Embryonic facial prominence (tissue), 1 donor: ENCODE measurements around the gene UVSSA.

ENCODE experiments used
- DNase-seq: peaks from one replicate; pipeline ENCODE4 v3.0.0-alpha.2; 2016; ENCODE audit errors: extremely low spot score

Gene UVSSA

GRCh38 chr4:1396806-1397455, 49.9 kb downstream of the UVSSA start:
- no peak for DNase-seq

DNA sequence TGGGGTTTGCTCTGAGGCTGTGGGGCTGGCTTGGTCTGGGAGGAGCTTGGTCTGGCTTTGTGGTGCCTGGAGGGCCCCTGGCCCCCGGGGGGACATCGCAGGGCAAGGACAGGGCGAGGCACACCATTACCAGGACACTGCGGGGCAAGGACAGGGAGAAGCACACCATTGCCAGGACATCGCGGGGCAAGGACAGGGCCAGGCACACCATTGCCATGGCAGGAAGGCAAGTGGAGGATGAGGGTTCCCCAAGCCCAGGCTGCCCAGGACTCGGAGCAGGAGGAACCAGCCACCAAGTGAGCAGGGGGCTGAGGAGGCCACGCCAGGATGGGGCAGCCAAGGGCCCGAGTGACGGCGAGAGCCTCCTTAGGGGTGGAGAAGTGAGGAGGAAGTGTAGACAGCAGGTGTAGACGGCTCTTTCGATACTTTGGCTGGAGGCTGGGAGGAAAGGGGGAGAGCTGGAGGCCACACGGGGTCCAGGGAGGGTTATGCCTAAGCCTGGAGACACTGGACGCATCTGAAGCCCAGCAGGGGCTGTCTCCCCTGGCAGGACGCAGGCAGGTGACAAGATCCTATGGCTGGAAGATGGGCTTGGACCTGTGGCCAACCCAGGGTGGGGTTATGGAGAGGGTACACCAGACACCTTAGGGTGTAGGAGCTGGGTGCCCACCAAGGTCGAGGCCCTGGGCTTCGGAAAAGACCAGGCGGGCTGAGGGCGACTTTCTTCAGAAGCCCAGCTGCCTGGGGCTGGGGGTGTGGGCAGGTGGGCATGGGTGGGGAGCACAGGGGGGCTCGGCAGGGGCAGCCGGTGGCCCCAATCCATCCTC, 51.9 kb downstream of the UVSSA start:
- DNase-seq: no peak

GRCh38 chr4:1399508-1400190, 52.6 kb downstream of the UVSSA start:
- DNase-seq: no peak

DNA sequence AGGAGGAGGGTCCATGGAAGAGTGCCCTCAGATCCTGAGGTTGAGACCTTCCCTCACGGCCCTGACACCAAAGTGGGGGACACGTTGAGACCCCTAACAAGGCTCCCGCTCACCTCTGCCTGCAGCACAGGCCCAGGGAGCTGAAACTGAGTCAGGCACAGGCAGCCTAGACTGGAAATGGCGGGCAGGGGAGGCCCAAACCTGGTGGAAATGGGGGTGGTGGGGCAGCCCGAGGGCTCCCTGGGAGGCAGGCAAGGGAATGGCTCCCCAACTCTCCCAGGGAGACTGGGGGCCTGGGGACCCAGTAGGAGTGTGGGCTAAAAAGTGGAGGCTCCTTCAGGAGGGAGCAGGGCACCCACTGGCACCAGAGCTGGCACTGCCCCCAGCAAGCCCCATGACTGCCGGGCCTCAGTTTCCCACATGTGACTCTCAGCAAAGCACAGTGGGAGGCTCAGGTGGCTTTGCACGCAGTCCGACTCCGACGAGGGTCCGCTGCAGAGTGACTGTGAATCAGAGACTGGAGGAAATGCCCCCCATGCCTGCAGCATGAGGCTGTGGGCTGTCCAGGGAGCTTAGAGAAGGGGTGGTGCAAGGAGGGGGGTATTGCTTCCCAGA, 53.3 kb downstream of the UVSSA start:
- DNase-seq: no peak

- DNase-seq: no peak
Observed at GRCh38 chr4:1400831-1401408, 53.9 kb downstream of the UVSSA start.

DNA sequence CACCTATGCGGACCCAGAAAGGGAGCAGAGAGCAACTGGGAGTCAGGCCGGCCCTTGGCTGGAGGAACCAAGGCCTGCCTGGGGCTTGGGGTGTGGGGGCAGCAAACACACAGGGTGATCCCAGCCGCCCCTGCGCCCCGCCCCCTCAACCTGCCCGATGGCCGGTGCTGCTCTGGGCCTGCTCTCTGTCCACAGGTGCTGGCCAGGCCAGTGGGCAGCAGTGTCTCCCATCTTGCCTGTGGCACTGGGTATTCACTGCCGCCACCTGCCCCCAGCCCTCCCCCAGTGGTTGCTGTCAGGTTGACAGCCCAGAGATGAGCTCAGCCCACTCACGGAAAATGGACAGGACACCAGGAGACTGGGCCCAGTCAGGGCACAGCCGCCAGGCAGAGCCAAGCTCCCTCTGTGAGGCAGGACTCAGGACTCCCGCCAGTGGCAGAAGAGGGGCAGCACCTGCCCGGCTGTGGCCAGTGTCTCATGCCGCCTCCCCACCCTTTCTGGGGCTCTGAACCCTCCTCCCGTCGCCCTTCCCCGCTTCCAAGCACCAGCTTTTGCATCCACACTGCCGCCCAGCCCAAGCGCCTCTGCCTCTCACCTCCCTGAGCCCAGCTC, 54.5 kb downstream of the UVSSA start:
- no peak for DNase-seq

DNA sequence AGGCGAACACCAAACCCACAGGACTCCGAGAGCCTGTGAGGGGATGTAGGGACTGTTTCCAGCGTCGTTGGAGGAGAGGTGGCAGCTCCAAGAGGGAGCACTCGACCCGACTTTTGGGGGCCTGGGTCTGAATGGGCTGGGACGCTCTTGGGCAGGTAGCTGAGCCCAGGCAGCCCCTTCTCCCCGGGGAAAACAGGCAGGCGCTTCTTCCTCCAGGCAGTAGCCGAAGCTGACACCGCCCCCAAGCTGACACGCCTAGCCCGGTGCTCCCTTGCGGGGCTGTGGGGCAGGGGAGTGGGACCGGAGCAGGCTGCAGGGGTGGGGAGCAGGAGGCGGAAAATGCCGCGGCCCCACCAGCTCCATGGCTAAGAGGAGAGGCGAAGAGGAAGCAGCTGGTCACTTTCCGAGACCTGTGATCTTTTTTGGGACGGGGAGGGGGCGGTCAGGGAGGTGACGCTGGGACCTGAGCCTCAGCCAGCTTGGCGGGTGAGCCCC, 55.1 kb downstream of the UVSSA start:
- DNase-seq: no peak

DNA sequence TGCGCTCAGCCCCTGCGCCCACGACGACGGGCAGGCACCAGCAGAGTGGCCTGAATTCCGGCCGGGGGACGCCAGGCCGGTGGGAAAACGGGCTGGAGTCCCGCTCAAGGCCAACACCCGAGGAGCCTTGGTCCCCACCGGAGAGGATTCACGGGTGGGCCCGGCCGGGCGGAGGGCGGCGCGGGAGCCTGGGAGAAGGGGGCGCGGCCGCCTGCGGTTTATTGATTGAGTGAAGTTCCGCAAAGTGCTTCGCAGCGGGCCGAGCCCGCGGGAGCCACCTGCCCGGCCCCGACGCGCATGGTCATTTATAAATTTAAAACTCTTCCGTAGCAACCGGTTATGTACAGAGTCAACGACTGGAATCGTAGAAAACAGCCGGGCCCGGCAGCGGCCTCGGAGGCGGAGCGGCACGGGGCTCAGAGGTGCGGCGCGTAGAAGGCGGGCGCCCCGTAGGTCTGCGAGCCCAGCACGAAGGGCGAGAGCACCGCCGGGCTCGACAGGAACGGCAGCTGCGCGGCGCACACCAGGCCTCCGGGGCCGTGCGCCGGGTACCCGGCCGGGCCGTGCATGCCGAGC, 55.6 kb downstream of the UVSSA start:
- DNase-seq: no peak

- DNase-seq: no peak
Observed at GRCh38 chr4:1403177-1403583, 56.2 kb downstream of the UVSSA start.

DNA sequence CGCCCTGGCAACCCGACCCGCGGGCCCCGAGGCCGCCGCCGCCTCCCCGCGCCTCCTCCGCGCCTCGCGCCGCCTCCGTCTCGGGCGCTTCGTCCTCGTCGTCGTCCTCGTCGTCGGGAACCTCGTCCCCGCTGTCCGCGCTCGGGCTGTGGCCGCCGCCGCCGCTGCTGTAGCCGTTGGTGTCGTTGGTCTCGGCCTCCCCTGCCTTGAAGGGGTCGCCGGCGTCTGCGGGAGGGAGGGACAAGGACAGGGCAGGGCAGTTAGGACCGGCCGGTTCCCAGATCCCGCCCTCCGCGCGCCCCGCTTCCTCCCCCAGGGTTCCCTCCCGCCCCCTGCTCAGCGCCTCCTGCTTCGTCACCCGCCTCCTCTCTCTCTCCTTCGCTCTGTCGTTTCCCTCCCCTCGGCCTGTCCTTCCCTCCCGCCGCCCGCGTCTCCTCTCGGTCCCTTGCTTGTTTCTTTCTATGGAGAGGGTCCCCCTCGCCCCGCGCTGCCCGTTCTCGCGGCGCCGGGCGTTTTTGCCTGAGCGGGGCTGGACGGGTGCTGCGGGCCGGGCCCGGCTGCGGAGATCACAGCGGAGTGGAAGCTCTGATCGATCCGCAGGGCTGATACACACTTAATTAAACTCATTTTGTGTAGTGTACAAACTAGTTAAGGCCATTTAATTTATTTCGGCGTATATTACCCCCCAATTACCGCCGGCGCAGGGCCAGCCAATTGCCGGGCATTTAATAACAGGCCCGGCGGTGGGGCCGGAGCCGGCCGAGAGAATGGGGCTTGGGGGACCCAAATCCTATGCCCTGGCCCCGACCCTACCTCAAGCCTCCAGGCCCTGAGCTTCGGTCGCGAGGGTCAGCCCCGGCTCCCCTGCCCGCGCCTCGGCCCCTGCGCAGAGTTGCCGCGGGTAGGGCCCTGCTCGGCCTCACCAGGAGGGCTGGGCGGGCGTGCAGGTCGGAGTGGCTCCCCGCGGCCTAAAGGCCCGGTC, 56.9 kb downstream of the UVSSA start:
- no peak for DNase-seq

DNA sequence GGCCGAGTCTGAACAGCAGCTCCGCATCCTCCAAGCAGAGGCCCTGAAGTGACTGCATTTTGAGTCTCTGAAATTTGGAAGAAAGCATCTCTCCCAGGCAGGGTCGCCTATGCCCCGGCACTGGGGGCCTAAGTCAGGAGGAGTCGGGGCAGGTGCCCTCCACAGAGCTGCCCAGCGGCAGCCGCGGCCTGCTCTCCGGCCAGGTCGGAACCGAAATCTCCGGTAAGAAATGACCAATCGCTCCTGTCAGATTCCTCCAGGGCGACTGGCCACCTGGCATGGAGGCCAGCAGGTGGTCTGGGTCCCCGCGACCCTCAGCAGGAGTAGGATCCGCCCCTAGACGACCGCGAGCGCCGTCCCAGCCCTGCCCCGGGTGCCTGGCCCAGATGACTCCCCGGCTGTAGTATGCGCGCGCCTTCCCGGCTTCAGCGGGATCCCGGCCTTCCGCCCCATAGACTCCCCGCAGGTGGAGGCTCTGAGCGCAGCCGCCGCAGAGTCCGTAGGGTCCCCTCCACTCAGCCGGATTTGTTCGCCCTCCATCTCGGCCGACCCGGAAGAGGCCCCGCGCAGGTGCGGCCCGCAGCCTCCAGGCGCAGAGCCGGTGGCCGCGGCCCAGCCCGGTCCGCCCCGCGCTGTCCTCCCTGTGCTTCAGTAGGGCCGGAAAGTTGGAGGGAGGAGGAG, 57.7 kb downstream of the UVSSA start:
- no peak for DNase-seq

- DNase-seq: no peak
Observed at GRCh38 chr4:1405254-1405635, 58.2 kb downstream of the UVSSA start.

DNA sequence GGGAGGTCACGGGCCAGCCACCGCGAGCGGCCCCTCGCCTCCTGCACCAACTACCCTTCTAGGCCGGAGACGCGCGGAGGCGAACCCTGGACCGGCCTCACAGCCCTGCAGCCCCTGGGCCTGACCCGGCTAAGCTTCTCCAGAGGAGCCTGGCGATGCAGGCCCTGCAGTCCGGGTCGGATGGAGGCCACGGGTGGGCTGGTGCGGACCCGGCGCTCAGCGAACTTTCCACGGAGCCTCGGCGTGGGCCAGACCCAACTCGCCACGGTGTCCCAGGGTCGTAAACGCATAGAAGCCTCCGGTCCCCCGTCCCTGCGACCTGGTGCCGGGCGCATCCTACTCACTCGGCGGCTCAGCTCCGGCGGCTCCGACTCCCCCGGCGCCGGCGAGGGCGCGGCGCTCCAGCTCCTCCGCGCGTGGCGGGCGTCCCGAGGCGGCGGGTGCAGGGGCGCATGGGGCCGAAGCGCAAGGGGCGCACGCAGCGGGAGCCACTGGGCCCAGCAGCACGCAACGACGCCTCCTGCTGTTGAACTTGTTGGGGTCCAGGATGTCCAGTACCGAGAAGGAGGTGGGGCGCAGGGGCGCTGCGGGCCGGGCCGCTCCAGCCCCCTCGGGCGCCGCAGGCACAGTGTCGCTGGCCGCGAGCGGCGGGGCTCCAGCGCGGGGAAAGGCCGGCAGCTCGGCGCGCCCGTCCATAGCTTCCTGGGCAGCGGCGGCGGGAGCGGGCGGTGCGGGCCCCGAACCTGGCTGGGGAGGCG, 58.8 kb downstream of the UVSSA start:
- no peak for DNase-seq

- no peak for DNase-seq
Observed at GRCh38 chr4:1406394-1406980, 59.5 kb downstream of the UVSSA start, which contains the start of gene NKX1-1. Gene NKX1-1, minus strand, starts transcription at chr4:1406442. Its CDS starts 0 bp downstream, at chr4:1406442.

DNA sequence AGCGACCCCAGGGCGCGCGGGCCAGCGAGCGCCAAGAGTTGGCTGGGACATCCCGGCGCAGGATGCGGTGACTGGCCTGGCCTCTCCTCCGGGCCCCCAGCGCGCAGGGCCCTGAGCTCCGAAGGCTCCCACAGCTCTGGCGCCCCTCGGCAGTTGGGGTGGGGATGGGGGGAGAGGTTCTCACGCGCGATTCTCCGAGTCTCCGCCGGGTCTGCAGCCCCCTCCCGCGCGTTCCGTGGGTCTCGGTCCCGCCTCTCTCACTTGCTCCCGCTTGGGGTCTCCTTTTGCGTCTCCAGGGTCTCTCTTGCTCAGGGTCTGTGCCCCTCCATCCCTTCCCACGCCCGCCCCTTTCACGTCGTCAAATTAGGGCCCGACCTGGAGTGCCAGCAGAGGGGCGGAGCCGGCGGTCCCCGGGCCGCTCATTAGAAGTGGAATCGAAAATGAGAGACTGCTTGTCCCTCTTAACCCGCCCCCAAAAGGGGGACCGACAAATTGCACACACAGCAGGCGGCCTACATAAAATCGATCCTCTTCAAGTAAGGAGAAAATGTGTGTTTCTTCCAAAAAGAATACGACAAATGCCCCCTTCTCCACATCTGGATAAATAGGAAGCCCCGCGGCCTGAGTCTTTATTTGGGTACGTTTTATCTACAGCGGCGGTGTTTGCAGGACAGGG, 60.1 kb downstream of the UVSSA start:
- DNase-seq: no peak

DNA sequence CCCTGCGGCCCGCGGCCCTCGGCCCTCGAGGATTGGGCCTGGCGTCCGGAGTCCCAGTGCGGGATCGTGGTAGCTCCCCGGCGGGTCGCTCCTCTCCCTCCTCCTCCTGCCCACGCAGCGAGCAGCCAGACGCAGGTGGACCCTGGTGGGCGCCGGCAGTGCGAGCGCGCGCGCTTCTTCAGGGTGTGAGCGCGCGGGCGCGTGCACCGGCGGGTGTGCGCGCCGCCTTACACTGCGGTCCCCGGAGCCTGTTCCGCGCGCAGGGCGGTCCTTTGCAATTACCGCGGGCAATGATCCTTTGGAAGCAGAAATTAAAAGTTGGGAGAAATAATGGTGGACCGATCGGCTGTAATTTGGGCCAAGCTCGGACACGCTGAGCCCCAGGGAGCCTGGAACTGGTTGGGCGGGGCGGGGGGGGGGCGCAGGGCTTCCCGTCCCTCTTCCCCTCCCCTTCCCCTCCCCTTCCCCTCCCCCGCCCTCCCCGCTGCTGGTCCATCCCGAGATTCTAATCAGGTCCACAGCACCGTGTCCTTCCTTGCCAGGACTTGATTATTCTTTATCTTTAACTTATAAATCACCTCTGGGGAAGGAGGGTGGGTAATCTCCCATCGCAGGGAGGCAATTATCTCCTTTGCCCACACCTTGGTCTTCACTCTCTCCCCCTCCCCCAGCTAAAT, 60.8 kb downstream of the UVSSA start:
- DNase-seq: no peak

DNA sequence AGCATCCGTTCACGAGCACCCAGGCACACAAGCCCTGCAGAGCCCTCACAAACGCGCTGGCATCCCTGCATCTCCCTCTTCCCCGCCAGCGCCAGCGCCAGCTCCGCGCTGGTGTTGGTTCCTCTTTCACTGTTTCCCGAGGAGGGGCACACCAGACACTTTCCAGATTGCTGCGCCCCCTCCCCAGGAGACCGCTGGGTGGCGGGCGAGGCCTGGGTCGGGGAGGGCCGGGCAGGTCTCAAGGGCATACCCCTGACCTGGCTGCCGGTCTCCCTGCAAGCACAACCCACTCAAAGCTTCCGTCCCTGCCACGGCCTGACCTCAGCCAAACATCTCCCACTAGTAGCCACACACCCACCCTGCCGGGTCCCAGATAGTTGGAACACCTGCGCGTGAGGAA, 61.4 kb downstream of the UVSSA start:
- DNase-seq: no peak
